ENCODE measurements around the gene SLC41A3. TPM values are rescaled to one million over a fixed set of nuclear protein-coding genes. Genes with fewer than 3 reads are reported as not detected.

SLC41A3 gene
- total RNA-seq, 1 donor from 2014 or later: 31.6 TPM

- FAIRE-seq: no peak
- no peak overlapping the region for H3K27ac Mint-ChIP-seq (ENCODE audit: unreplicated experiment)
Measured at GRCh38 chr3:126132751-126133511, 49.0 kb upstream of the SLC41A3 start.

GRCh38 chr3:126131881-126132750 lies 48.2 kb upstream of the SLC41A3 start:
- H3K4me3 Mint-ChIP-seq (ENCODE audit: unreplicated experiment): no peak overlapping the region
- H3K9me3 Mint-ChIP-seq (ENCODE audit: unreplicated experiment): peaks cover 3% of the 10 kb centered on the region
- no peak for TF ChIP-seq CTCF (IDR thresholded peaks at IDR 0.05; ENCODE audit: insufficient read depth, low read depth, low read length)
- no peak for TF ChIP-seq EZH2 (IDR thresholded peaks at IDR 0.05; ENCODE audit: insufficient read depth, low read length)
- no peak overlapping the region for H3K27ac Mint-ChIP-seq (ENCODE audit: unreplicated experiment)
- no peaks in the 10 kb centered on the region for H3K36me3 Mint-ChIP-seq (ENCODE audit: low read depth, unreplicated experiment)
- DNase-seq (ENCODE audit: low read depth) (no peak), FAIRE-seq (no peak)
- no peaks in the 10 kb centered on the region for H3K4me1 Mint-ChIP-seq (ENCODE audit: low read depth, unreplicated experiment)
- no peak overlapping the region for H3K9ac ChIP-seq (ENCODE audit: low read length)
- H3K27ac ChIP-seq (ENCODE audit: low read depth, low read length): no peak overlapping the region
- H3K4me1 ChIP-seq (ENCODE audit: insufficient read depth, low read length): no peaks in the 10 kb centered on the region
- H3K36me3 ChIP-seq (ENCODE audit: insufficient read depth, low read length): no peaks in the 10 kb centered on the region
- H3K79me2 ChIP-seq (ENCODE audit: insufficient read depth, low read length): no peaks in the 10 kb centered on the region
- no peak overlapping the region for H3K4me3 ChIP-seq (ENCODE audit: insufficient read depth, low read depth, low read length)
- H3K4me2 ChIP-seq (ENCODE audit: low read length): no peak overlapping the region
- H3K27me3 ChIP-seq (ENCODE audit: insufficient read depth, low read length): peaks cover 2% of the 10 kb centered on the region
- H3K9me3 ChIP-seq (ENCODE audit: insufficient read depth, low read depth, low read length): no peaks in the 10 kb centered on the region
- no peak overlapping the region for H2AFZ ChIP-seq (ENCODE audit: low read depth, low read length)
- no peaks in the 10 kb centered on the region for H4K20me1 ChIP-seq (ENCODE audit: insufficient read depth, low read length)
- peaks cover 37% of the 10 kb centered on the region for H3K27me3 Mint-ChIP-seq (ENCODE audit: low read depth, unreplicated experiment)

More at GRCh38 chr3:126132751-126133511, 49.0 kb upstream of the SLC41A3 start:
- Histone ChIP-seq H3K4me3 (ENCODE audit: insufficient read depth, low read depth, low read length) (no peak overlapping the region), H3K79me2 (ENCODE audit: insufficient read depth, low read length) (no peaks in the 10 kb centered on the region), H3K4me1 (ENCODE audit: insufficient read depth, low read length) (no peaks in the 10 kb centered on the region), H3K9ac (ENCODE audit: low read length) (no peak overlapping the region), H2AFZ (ENCODE audit: low read depth, low read length) (no peak overlapping the region), H3K27ac (ENCODE audit: low read depth, low read length) (no peak overlapping the region), H3K9me3 (ENCODE audit: insufficient read depth, low read depth, low read length) (no peaks in the 10 kb centered on the region), H4K20me1 (ENCODE audit: insufficient read depth, low read length) (no peaks in the 10 kb centered on the region), H3K36me3 (ENCODE audit: insufficient read depth, low read length) (no peaks in the 10 kb centered on the region), H3K27me3 (ENCODE audit: insufficient read depth, low read length) (peaks cover 2% of the 10 kb centered on the region), H3K4me2 (ENCODE audit: low read length) (no peak overlapping the region)
- DNase-seq (ENCODE audit: low read depth): no peak
- no peaks in the 10 kb centered on the region for H3K36me3 Mint-ChIP-seq (ENCODE audit: low read depth, unreplicated experiment)
- peak; percentile 35 for TF ChIP-seq CTCF (IDR thresholded peaks at IDR 0.05; ENCODE audit: insufficient read depth, low read depth, low read length)
- no peak for TF ChIP-seq EZH2 (IDR thresholded peaks at IDR 0.05; ENCODE audit: insufficient read depth, low read length)
- peaks cover 4% of the 10 kb centered on the region for H3K9me3 Mint-ChIP-seq (ENCODE audit: unreplicated experiment)
- no peaks in the 10 kb centered on the region for H3K4me1 Mint-ChIP-seq (ENCODE audit: low read depth, unreplicated experiment)
- peaks cover 33% of the 10 kb centered on the region for H3K27me3 Mint-ChIP-seq (ENCODE audit: low read depth, unreplicated experiment)
- no peak overlapping the region for H3K4me3 Mint-ChIP-seq (ENCODE audit: unreplicated experiment)
